Measurements from ENCODE around the gene FLRT2.

DNA sequence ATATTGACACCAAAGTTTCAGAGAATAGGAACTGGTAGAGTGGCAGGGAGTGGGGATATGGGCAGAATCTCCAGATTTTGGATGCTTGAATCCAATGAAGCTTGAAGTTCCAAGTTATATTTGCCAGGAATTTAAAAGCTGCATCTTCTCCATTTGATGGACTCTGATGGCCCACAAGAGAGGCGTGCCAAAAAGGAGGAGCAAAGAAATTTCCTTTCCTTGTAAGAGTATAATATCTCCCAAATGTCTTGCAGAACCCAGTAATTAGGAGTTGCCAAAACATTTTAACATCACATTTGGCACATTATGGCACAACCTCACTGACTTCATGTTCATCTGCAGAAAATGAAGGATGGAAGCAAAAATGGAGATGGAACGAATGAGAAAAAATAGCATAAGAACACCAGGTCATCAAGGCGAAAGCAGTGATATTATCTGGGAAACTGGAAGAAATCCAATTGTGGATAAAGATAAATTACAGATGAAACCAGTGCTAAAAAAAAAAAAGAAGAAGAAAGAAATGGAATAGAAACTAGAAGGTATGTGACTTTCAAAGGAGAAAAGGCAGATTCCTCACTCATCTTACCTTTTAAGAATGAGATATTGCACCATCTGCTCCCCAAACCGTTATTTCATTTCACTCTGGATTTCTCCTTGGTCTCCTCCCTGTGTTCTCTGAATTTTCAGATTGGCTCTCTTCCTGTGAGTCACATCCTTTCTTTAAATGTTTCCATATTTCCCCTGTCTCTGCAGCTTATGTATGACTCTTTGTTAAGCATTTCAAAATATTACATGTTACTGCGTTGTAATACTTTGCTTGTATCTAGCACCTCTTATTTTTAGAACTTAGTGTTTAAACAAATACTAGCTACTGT lies 13.5 kb upstream of the FLRT2 start:
- TF ChIP-seq, protein P1, sequence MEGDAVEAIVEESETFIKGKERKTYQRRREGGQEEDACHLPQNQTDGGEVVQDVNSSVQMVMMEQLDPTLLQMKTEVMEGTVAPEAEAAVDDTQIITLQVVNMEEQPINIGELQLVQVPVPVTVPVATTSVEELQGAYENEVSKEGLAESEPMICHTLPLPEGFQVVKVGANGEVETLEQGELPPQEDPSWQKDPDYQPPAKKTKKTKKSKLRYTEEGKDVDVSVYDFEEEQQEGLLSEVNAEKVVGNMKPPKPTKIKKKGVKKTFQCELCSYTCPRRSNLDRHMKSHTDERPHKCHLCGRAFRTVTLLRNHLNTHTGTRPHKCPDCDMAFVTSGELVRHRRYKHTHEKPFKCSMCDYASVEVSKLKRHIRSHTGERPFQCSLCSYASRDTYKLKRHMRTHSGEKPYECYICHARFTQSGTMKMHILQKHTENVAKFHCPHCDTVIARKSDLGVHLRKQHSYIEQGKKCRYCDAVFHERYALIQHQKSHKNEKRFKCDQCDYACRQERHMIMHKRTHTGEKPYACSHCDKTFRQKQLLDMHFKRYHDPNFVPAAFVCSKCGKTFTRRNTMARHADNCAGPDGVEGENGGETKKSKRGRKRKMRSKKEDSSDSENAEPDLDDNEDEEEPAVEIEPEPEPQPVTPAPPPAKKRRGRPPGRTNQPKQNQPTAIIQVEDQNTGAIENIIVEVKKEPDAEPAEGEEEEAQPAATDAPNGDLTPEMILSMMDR (IDR thresholded peaks at IDR 0.05) = no peak
- TF ChIP-seq POLR2A (IDR thresholded peaks at IDR 0.05) = no peak
